TTC549 (cell line): ENCODE data around the gene LAMB4.

Experiments used
- FAIRE-seq: peaks from 2 replicates; lab custom pipeline; 2012; peaks lifted over from hg19 to GRCh38; lab: Jason Lieb, UNC

LAMB4 gene

GRCh38 chr7:108079648-108080591, 50.2 kb downstream of the LAMB4 start:
- FAIRE-seq: no peak

DNA sequence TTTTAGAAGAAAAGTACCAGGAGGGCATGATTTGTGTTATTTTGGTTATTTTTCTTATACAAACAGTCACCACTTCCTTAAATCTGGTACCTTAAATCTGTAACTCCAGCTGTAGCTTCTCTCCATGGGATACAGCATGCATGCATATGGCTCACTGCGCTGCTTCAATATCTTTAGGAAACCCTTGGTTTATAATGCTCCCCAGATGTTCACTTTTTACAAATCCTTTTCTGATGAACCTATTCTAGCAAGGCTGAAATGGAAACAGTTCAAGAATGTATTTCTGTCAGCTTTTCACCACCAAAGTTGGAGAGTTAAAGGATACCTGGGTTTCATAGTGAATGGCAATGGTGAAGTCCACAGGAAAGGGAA, 50.9 kb downstream of the LAMB4 start:
- no peak for FAIRE-seq

GRCh38 chr7:108078691-108079090, 51.5 kb downstream of the LAMB4 start:
- FAIRE-seq: no peak

DNA sequence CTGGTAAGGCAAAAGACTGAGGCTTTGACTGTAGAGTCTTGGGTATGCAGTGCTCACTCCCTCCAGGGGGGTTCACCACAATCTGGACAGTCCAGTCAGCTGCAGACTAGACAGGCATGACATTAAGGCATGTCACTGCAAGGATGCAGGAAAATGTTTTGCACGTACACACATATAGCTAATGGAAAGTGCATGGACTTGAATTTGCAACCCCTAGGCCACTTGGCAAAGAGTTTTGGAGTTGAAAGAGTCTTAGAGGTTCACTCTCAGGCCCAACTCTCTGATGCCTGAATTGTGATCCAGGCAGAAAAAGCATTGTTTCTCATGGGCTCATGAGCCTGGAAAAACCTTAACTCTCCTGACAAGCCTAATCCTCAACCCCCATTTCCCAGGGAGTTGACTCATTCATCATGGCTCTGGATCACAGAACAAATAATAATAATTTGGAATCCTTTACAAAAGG, 51.9 kb downstream of the LAMB4 start:
- no peak for FAIRE-seq

DNA sequence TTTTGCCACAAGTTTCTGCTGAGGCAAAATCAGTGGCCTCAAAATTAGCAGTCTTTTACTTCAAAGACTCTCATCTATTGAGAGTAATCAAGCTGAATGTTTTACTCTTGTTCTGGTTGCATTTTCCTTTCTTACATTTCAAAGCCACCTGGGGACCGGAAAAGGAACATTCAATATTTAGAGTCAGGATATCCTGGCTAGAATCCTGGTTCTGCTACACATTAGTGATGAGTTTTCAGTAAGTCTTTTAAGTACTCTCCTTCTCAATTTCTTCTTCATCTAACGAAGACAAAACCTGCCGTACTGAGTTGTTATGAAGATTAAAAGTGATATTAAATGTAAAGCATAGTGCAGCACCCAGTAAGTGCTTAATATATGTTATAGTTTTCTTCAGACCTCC, 52.5 kb downstream of the LAMB4 start:
- no peak for FAIRE-seq

GRCh38 chr7:108076156-108076555, 54.0 kb downstream of the LAMB4 start:
- FAIRE-seq: no peak

DNA sequence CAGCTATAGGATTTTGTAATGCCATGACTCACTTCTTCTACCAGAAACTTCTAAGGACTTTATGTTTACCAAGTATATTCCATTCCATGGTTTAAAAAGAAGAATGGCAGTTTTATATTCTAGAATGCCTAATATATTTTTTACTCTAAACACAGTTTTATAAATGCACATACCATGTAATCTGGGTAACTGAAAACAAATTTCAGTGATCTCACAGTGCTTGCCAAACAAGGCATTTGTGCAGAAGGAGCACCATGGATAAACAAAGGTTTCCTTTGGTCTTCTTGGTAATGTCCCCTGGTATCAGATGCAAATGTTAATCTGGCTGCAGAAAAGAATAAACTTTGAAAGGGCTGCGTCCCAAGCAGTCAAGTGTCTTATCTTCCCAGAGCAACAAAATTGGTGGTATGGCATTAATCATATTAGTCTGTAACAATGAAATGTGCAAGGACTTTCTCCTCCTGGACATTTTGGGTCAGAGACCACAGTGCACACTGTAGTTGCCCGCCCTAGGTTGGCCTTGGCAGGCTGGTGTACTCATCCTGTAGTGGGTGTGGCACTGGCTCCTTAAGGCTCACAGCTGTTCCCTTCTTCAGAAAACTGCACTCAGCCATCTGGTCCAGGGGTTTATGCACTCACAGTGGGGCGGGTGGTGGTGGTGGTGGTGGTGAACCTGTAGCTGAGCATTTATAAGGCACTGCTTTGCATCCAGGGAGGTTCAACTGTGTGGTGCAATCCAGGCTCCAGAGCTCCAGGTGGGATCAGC, 56.7 kb downstream of the LAMB4 start:
- FAIRE-seq: no peak

- no peak for FAIRE-seq
Observed at GRCh38 chr7:108072739-108073138, 57.4 kb downstream of the LAMB4 start.

DNA sequence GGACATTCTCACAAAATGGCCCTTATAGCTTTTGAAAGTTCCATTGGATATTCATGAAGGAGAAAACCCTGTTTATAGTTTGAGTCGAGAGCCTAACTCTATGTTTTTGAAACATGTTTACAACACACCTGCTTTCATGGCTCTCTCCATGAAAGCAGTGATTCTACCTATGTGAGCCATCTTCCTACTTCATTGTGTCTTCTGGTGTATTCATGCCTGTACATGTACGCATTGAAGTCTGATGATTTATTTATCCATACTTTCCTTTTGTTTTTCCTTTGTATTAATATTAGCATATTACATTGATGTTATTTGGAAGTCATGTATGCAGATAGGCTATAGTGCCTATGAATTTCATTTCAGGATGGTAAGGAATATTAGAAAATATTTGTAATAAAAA, 58.0 kb downstream of the LAMB4 start:
- FAIRE-seq: no peak

DNA sequence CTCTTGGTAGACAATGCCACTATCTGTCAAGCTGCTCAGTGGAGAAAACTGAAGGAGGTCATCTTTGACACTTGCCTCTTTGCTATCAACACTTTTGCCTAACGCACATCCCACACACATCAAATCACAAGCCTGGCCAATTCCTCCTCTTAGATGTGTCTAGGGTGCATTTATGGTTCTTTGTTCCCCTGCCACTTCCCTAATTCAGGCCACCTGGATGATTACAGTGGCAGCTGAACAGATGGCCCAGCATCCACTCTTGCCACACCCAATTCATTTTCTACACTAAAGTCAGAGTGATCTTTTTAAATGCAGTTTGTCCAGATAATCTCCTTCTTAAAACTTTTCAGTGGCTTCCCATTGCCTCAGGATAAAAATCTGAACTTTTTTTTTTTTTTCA, 58.6 kb downstream of the LAMB4 start:
- FAIRE-seq: no peak

DNA sequence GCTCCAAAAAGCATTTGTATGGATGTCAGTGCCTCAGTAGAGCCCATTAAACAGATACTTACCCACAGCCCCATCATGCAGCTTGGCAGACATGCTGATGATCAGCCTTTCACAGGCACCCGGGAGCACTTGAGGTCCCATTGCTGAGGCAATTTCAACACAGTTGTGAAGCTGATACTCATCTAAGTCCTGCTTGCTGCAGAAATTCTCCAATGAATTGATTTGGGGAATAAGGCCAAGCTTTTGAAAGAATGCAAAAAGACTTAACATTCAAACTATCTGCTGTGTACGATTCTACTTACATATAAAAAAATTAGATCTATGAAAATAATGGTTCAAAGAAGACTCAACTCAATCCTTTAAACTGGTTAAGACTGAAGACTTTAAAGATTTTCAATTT, 60.5 kb downstream of the LAMB4 start:
- no peak for FAIRE-seq

GRCh38 chr7:108067844-108068243, 62.3 kb downstream of the LAMB4 start:
- FAIRE-seq: no peak

DNA sequence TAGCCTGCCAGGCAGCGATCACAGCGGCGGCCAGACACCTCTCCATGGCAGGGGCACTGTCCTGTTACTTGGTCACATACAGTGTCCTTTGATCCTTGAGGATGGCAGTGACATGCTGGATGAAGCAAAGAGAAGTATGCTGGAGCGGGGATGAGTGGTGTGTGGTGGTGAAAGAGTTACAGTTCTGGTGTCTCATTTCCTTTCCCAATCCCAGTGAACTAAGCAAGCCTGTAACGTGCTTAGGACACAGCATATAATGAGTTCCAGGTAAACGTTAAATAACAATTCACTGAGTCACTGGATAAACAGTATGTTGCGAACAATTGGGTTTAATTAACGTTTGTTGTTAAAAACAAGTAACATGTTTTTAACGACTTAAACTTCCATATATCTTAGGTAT, 63.7 kb downstream of the LAMB4 start:
- no peak for FAIRE-seq

DNA sequence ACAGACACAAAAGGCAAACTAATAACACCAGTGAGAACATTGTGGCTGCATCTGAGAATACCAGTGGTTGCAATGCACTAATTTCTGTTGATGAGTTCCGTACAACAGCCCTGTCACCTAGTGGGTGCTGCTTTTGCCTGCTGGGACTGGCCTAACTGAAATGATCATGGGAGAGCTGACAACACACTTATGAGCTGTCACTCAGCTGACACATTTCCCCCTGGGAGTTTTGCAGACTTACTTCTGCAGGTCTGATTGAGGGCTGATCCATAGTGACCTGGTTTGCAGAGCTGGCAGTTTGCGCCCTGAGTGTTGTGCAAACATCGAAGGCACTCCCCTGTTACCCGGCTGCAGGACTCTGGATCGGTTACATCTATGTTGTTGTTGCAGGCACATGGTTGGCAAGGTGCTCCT, 66.6 kb downstream of the LAMB4 start:
- FAIRE-seq: no peak

DNA sequence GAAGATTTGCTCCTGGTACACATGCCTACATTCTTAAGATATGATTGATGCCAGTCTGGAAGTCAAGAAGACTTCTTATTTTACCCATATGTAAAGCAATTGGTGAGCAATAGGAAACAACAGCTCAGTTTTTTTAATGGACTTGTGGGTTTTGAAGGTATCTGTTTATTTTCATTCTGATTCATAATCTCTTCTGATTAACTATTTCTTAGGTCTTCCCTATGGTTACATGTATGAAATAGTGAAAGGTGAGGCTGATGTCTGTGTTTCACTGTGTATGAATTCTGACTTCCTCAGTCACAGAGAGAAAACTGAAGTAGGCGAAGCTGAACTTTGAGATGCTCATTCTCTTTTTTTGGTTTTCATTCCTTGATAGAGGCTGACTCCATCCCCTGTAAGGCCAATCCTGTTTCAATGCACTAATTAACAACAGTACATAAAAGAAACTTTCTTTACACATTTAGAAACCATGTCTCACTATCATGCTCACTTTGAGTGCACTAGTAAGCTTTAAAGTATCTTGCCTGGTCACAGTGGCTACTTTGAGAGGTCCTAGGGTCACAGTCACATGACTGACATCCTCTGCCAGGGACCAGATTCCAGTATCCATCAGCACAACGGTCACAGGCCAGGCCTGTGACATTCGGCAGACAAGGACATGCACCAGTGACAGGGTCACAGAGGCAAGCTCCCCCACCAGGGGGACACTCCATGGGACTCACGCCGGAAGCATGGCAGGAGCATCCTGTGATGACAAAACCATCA, 67.7 kb downstream of the LAMB4 start:
- no peak for FAIRE-seq

GRCh38 chr7:108059526-108059925, 70.6 kb downstream of the LAMB4 start:
- no peak for FAIRE-seq

GRCh38 chr7:108057951-108058481, 72.1 kb downstream of the LAMB4 start:
- no peak for FAIRE-seq

- no peak for FAIRE-seq
Observed at GRCh38 chr7:108055611-108056021, 74.5 kb downstream of the LAMB4 start.

DNA sequence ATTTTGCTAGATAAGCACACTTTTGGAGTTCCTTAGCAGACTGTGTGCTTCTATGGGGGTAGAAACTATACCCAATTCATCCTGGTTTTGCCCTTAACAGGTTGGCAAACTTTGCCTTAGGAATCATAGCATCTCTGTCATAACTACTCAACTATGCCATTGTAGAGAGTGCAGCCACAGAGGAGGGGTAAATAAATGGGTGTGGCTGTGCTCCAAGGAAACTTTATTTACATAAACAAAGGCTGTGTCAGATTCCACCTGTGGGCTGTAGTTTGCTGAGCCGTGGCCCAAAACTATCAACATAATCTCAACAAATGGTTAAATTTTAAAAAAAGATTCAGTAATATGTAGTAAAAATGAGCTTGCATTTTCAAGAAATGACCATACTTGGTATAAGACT, 75.6 kb downstream of the LAMB4 start:
- FAIRE-seq: no peak

GRCh38 chr7:108053250-108053649, 76.9 kb downstream of the LAMB4 start:
- no peak for FAIRE-seq

DNA sequence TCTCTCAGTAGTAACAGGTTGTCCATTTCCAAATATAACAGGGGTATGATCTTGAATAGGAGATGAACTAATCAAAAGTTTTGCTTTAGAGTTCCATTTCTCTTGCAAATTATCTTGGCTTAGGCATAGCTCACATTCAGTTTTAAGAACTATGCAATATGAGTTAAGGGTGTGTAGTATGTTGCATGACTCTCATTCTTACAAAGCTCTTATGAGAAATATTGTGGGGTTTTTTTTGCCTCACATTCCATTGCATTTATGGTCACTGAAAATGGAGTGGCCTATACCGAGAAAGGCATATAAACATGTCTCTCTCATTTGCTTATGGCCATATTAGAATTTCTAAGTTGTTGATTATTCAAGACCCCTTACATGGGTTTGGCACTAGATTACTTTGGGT, 78.7 kb downstream of the LAMB4 start:
- no peak for FAIRE-seq

DNA sequence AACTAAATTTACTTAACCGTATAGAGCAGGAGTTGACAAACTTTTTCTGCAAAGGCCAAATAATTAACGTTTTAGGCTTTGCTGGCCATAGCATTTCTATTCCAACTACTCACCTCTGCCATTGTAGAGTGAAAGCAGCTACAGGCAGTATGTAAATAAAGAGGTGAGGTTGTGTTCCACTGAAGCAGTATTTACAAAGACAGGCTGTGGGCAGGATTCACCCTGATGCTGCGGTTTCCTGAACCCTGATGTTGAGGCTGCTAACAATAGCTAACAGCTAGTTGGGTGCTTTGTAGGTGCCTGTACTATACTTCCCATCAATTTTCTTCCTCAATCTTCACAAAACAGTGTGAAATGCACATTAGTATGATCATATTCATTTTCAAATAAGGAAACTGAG, 80.2 kb downstream of the LAMB4 start:
- FAIRE-seq: no peak
